A549 (cell line): Measurements from ENCODE around the gene BORCS6.
"Not testable (repeated sequence)": the region's sequence is repeated elsewhere in the genome, so short reads cannot be mapped to it uniquely, and the experiment has no call there.

Experiments used
- CTCF ChIP-seq: fragments of >200 bp; sonication (Bioruptor Twin); formaldehyde crosslinking; IDR thresholded peaks from 3 replicates; pipeline ENCODE4 v1.5.1; 2016
- EP300 ChIP-seq, 2 experiments: fragments of >200 bp; sonication (Bioruptor Twin); formaldehyde crosslinking; IDR thresholded peaks; 2 replicates in 1 of 2; 3 replicates in 1 of 2; pipeline ENCODE4 v1.6.1; 2016 to 2017
- HEYL ChIP-seq: fragments of 250-450 bp; sonication (Bioruptor Pico); IDR thresholded peaks from 2 replicates; pipeline ENCODE4 v1.8.0; 2021; ENCODE audit warnings: mild to moderate bottlenecking, moderate library complexity
- JUN ChIP-seq, 2 experiments: fragments of >200 bp; sonication (Bioruptor Twin); formaldehyde crosslinking; IDR thresholded peaks; 2 replicates in 1 of 2; 3 replicates in 1 of 2; pipeline ENCODE4 v1.6.1; 2016 to 2017
- KDM1A ChIP-seq: fragments of 200-600 bp; sonication (generic); IDR thresholded peaks from 2 replicates; pipeline ENCODE4 v1.6.1; 2016; ENCODE audit warnings: low read depth, mild to moderate bottlenecking
- REST ChIP-seq: fragments of 200-600 bp; sonication (generic); IDR thresholded peaks from 2 replicates; pipeline ENCODE4 v1.6.1; 2016; ENCODE audit warnings: antibody characterized with exemption, mild to moderate bottlenecking, moderate library complexity

- not testable (repeated sequence) for TF ChIP-seq EP300 (IDR thresholded peaks at IDR 0.05); CTCF; REST; KDM1A; JUN (IDR thresholded peaks at IDR 0.05); HEYL (CRISPR knock-in tag)
Measured at GRCh38 chr17:8170186-8170585, 19.8 kb downstream of the BORCS6 start.
